Suppressor macrophage (primary cell): ENCODE data around the gene C17orf67.

Source experiments
- DNase-seq, 4 experiments: peaks; one replicate each; pipeline ENCODE4 v3.0.0-alpha.2; 2020 to 2022

Gene C17orf67

GRCh38 chr17:56833057-56833808 is 487 bp downstream of the C17orf67 start:
- DNase-seq = peak; percentile 46 to 85 (median 72)

- DNase-seq = peak in 2 of 4 experiments; percentile 13 to 23
Observed at GRCh38 chr17:56832446-56832845, 1.3 kb downstream of the C17orf67 start.

GRCh38 chr17:56831369-56832095 is 2.2 kb downstream of the C17orf67 start:
- no peak for DNase-seq

- DNase-seq = no peak
Observed at GRCh38 chr17:56830726-56831368, 2.9 kb downstream of the C17orf67 start.

GRCh38 chr17:56826611-56827414 is 6.9 kb downstream of the C17orf67 start:
- no peak for DNase-seq

- DNase-seq = no peak
Observed at GRCh38 chr17:56824503-56824902, 9.2 kb downstream of the C17orf67 start.

- no peak for DNase-seq
Observed at GRCh38 chr17:56823848-56824247, 9.9 kb downstream of the C17orf67 start.

- DNase-seq = no peak
Observed at GRCh38 chr17:56822725-56823124, 11.0 kb downstream of the C17orf67 start.

GRCh38 chr17:56821847-56822534 is 11.7 kb downstream of the C17orf67 start:
- DNase-seq = no peak

- no peak for DNase-seq
Observed at GRCh38 chr17:56820207-56820606, 13.5 kb downstream of the C17orf67 start.

- DNase-seq = peak; percentile 80 to 88 (median 82)
Observed at GRCh38 chr17:56819431-56820145, 14.1 kb downstream of the C17orf67 start.

GRCh38 chr17:56819030-56819429 is 14.7 kb downstream of the C17orf67 start:
- no peak for DNase-seq

GRCh38 chr17:56817066-56817465 is 16.7 kb downstream of the C17orf67 start:
- DNase-seq = no peak

- no peak for DNase-seq
Observed at GRCh38 chr17:56815711-56816110, 18.0 kb downstream of the C17orf67 start.

- no peak for DNase-seq
Observed at GRCh38 chr17:56812901-56813388, 20.8 kb downstream of the C17orf67 start.

GRCh38 chr17:56810891-56811775 is 22.6 kb downstream of the C17orf67 start:
- peak in 2 of 4 experiments; percentile 5 to 28 for DNase-seq

GRCh38 chr17:56810343-56810742 is 23.4 kb downstream of the C17orf67 start:
- DNase-seq = no peak

- DNase-seq = no peak
Observed at GRCh38 chr17:56809820-56810179, 23.9 kb downstream of the C17orf67 start.

GRCh38 chr17:56809106-56809819 is 24.5 kb downstream of the C17orf67 start:
- no peak for DNase-seq
